GM19467 (cell line): Measurements from ENCODE around the gene MAN2A2.

Source experiments
- ATAC-seq: cut with Tn5 transposase; IDR thresholded peaks from one replicate; pipeline ENCODE4 v1.9.1; 2021; ENCODE audit warnings: mild to moderate bottlenecking, moderate library complexity; ENCODE audit not compliant: unreplicated experiment

MAN2A2 gene

GRCh38 chr15:90902840-90903732, at the start of gene MAN2A2:
MAN2A2 (plus strand) TSS chr15:90903302; CDS start chr15:90904208, 906 bp downstream.
- ATAC-seq = peak; percentile 44

- no peak for ATAC-seq
Observed at GRCh38 chr15:90855139-90855538, 48.0 kb upstream of the MAN2A2 start.

- ATAC-seq = no peak
Observed at GRCh38 chr15:90857337-90857736, 45.8 kb upstream of the MAN2A2 start.

GRCh38 chr15:90857883-90858443, 45.1 kb upstream of the MAN2A2 start:
- ATAC-seq = no peak

- ATAC-seq = no peak
Observed at GRCh38 chr15:90859234-90860131, 43.6 kb upstream of the MAN2A2 start.

GRCh38 chr15:90860450-90860849, 42.7 kb upstream of the MAN2A2 start:
- ATAC-seq = no peak

GRCh38 chr15:90860942-90861675, 42.0 kb upstream of the MAN2A2 start:
- ATAC-seq = no peak

- ATAC-seq = no peak
Observed at GRCh38 chr15:90862487-90862886, 40.6 kb upstream of the MAN2A2 start.

- no peak for ATAC-seq
Observed at GRCh38 chr15:90862964-90863778, 39.9 kb upstream of the MAN2A2 start.

GRCh38 chr15:90863987-90864386, 39.1 kb upstream of the MAN2A2 start:
- no peak for ATAC-seq

- no peak for ATAC-seq
Observed at GRCh38 chr15:90864507-90864906, 38.6 kb upstream of the MAN2A2 start.

- ATAC-seq = no peak
Observed at GRCh38 chr15:90865702-90866101, 37.4 kb upstream of the MAN2A2 start.

- no peak for ATAC-seq
Observed at GRCh38 chr15:90866161-90866715, 36.9 kb upstream of the MAN2A2 start.

- no peak for ATAC-seq
Observed at GRCh38 chr15:90866800-90867199, 36.3 kb upstream of the MAN2A2 start.

GRCh38 chr15:90868261-90868689, 34.8 kb upstream of the MAN2A2 start, which contains the start of gene FURIN:
FURIN (plus strand) TSS chr15:90868588; CDS start chr15:90875741, 7,153 bp downstream.
- no peak for ATAC-seq

- ATAC-seq = no peak
Observed at GRCh38 chr15:90869140-90869541, 34.0 kb upstream of the MAN2A2 start.

GRCh38 chr15:90869601-90870353, 33.3 kb upstream of the MAN2A2 start:
- ATAC-seq = no peak

GRCh38 chr15:90870354-90871138, 32.6 kb upstream of the MAN2A2 start:
- no peak for ATAC-seq
